GM13976 (cell line): Measurements from ENCODE around the gene PAFAH2.

Source experiments
- DNase-seq: peaks from one replicate; pipeline ENCODE4 v3.0.0; 2012; ENCODE audit warnings: low spot score
- CTCF ChIP-seq: IDR thresholded peaks from 2 replicates; pipeline ENCODE4 v1.5.1; 2012; ENCODE audit warnings: borderline replicate concordance, mild to moderate bottlenecking; ENCODE audit not compliant: insufficient read depth; ENCODE audit errors: extremely low read depth, missing control alignments, control extremely low read depth
- in situ Hi-C: fragments of 300-500 bp; cut with MboI; formaldehyde crosslinking; loops from one replicate; pipeline ENCODE4 v1.12.0; 2022; ENCODE audit warnings: low sequenced_read_pairs, mixed read lengths, inconsistent platforms; ENCODE audit not compliant: unreplicated experiment

The PAFAH2 gene

DNA sequence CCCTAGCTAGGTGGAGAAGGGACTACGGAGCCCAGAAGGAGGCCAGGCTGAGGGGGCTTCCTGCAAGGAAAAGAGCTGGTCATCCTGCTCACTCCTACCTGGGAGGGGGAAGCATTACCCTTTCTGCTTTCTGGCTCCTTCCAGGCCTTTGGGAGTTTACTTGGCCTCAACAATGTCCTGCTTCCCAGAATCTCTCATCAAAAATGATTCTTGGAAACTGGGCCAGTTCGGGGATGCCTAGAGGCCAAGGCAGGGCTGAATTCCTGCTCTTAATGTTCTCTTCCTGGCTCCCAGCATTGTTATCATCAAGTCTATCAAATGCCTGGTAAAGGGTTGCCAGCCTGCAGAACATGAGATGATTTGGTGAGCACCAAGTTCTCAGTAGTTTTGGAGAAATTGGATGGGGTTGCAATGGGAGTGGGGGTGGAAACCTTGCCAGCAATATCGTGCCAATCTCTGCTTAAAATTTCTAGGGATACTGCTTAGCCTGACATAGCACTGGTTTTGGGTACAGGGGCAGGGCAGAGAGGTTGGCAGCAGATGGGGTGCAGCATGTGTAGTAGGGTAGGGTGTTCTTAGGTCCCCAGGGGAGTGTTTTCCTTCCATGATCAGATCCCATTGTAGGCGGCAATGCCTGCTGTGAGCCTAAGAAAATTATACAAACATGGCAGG is 7.7 kb upstream of the PAFAH2 start:
- no peak for TF ChIP-seq CTCF
- in situ Hi-C loops: no loop called here
- DNase-seq: no peak

GRCh38 chr1:26003756-26004155 is 5.9 kb upstream of the PAFAH2 start:
- no peak for TF ChIP-seq CTCF
- in situ Hi-C loops: no loop called here
- DNase-seq: no peak

- TF ChIP-seq CTCF: no peak
- in situ Hi-C loops: no loop called here
- no peak for DNase-seq
These were observed 5.4 kb upstream of the PAFAH2 start for GRCh38 chr1:26003262-26003661.

- in situ Hi-C loops: loop anchor here (5.0 kb wide), 1 partner anchor 102 kb away; no protein-coding TSS in a partner anchor
- DNase-seq: no peak
- TF ChIP-seq CTCF: no peak
These were observed 1.4 kb upstream of the PAFAH2 start for GRCh38 chr1:25999041-25999800.

- peak; percentile 64 for DNase-seq
- in situ Hi-C loops: loop anchor here (5.0 kb wide), 1 partner anchor 100 kb away; no protein-coding TSS in a partner anchor
- no peak for TF ChIP-seq CTCF
These were observed 666 bp downstream of the PAFAH2 start for GRCh38 chr1:25996966-25997827.

- in situ Hi-C loops: loop anchor here (5.0 kb wide), 1 partner anchor 97 kb away; no protein-coding TSS in a partner anchor
- no peak for TF ChIP-seq CTCF
- no peak for DNase-seq
These were observed 3.3 kb downstream of the PAFAH2 start for GRCh38 chr1:25994402-25995150.
